ENCODE results near the gene CNTNAP3. TPM values are rescaled to one million over a fixed set of nuclear protein-coding genes. Genes with fewer than 3 reads are reported as not detected.
"Not testable (repeated sequence)": the region's sequence is repeated elsewhere in the genome, so short reads cannot be mapped to it uniquely, and the experiment has no call there.

CNTNAP3 gene
- total and polyA plus RNA-seq, 2 of the 8 experiments (the other 6 are each of a cell fraction or from before 2014, with no cell fraction given), result 2.8 to 9.0 TPM

DNA sequence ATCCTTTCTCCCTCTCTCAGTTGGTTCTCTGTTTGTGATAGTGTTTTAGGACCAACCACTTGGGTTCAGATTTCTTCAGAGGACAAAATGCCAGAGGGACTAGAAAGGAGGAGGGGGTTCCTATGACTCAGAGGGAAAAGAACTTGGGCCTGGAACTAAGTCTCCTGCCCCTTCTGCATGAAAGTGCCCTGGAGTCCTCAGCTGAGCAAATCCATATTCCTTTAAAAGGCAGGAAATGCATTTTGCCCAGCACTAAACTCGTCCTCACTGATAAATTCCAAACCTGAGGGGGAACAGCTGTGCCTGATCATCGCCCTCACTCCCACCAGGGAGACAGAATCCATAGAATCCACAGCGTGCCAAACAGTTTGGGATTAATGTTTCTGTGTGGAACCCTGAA, 78.2 kb downstream of the CNTNAP3 start:
- FAIRE-seq; POLR2A ChIA-PET (ENCODE audit: partially characterized antibody); H2AFZ ChIP-seq (ENCODE audit: low read length); H3K4me1 ChIP-seq (replicated peaks in 1 of 4; ENCODE audit: control insufficient read depth in 3 of 4, insufficient read depth in 4 of 4, low read length in 3 of 4); H2BK12ac ChIP-seq (ENCODE audit: low read depth, low read length); H4K20me1 ChIP-seq (replicated peaks in 1 of 2; ENCODE audit: control insufficient read depth in 1 of 2, insufficient read depth in 2 of 2, low read length in 2 of 2); H3K4me2 ChIP-seq (ENCODE audit: insufficient read depth in 1 of 2, low read depth in 2 of 2, low read length in 2 of 2); H3K4me3 ChIP-seq (ENCODE audit: extremely low read depth in 1 of 4, insufficient read depth in 2 of 4, low read depth in 3 of 4, low read length in 4 of 4); H3K9ac ChIP-seq (replicated peaks in 1 of 4; ENCODE audit: extremely low read depth in 1 of 4, low read depth in 3 of 4, low read length in 3 of 4); H3K27ac ChIP-seq (ENCODE audit: low read depth, low read length); H3K9me3 ChIP-seq (ENCODE audit: insufficient read depth in 2 of 2, low read depth in 1 of 2, low read length in 1 of 2); H2AK5ac ChIP-seq (ENCODE audit: low read depth, low read length); H3K36me3 ChIP-seq (ENCODE audit: control insufficient read depth in 2 of 4, insufficient read depth in 4 of 4, low read length in 3 of 4); H2BK15ac ChIP-seq (ENCODE audit: low read length); H3K18ac ChIP-seq (ENCODE audit: extremely low read depth, low read length); H2BK20ac ChIP-seq (ENCODE audit: low read length); H4K8ac ChIP-seq (ENCODE audit: extremely low read depth, insufficient read depth, low read length); H3K4ac ChIP-seq (replicated peaks; ENCODE audit: insufficient read length, low read depth, low read length); H3K14ac ChIP-seq (ENCODE audit: insufficient read length); H3K79me2 ChIP-seq (ENCODE audit: control insufficient read depth in 1 of 2, insufficient read depth in 2 of 2, low read length in 2 of 2); H4K5ac ChIP-seq (ENCODE audit: insufficient read length, low read depth, low read length); H4K91ac ChIP-seq (replicated peaks; ENCODE audit: insufficient read length, low read length); DNase-seq (ENCODE audit: low read depth in 1 of 2, low spot score in 2 of 2); H3K79me1 ChIP-seq (ENCODE audit: low read depth, low read length); H2BK120ac ChIP-seq (replicated peaks; ENCODE audit: low read depth, low read length); CTCF ChIA-PET (ENCODE audit: partially characterized antibody); H3K23ac ChIP-seq (ENCODE audit: insufficient read length); H2BK5ac ChIP-seq (ENCODE audit: low read depth, low read length); H3K23me2 ChIP-seq (ENCODE audit: low read depth, low read length); H3K56ac ChIP-seq (replicated peaks; ENCODE audit: insufficient read length, low read depth, low read length); H3K27me3 ChIP-seq (replicated peaks in 1 of 4; ENCODE audit: control insufficient read depth in 3 of 4, extremely low read depth in 1 of 4, insufficient read depth in 3 of 4, low read length in 3 of 4): not testable (repeated sequence)
- WGBS, 2 experiments (ENCODE audit: extremely low coverage in 1 of 2, insufficient coverage in 1 of 2, insufficient read length in 1 of 2, insufficient replicate concordance in 2 of 2, low coverage in 1 of 2, low lambda C conversion rate in 2 of 2, missing lambda C conversion rate in 1 of 2), result no CpG with 5 or more reads among the region's 3 CpGs

DNA sequence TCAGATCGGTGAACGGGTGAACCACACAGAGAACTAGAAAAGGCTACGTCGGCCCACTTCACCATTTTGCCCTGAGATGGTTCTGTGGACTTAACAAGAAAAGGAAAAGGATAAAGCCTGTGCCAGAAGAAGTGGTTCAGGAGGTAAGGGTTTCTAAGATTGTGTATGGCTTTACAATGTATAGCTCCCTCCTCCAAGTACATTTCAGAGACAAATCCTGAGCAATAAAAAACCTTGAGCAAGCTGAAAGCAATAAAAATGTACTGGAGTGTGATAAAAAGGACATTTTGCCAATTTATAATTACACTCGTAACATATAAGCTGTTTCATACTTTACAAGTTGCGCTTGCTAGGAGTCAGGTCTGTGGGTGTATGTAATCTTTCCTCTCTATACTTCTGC, 81.3 kb downstream of the CNTNAP3 start:
- H4K91ac ChIP-seq (replicated peaks; ENCODE audit: insufficient read length, low read length); H3K4me2 ChIP-seq (ENCODE audit: insufficient read depth in 1 of 2, low read depth in 2 of 2, low read length in 2 of 2); H3K79me1 ChIP-seq (ENCODE audit: low read depth, low read length); H3K56ac ChIP-seq (replicated peaks; ENCODE audit: insufficient read length, low read depth, low read length); H4K20me1 ChIP-seq (replicated peaks in 1 of 2; ENCODE audit: control insufficient read depth in 1 of 2, insufficient read depth in 2 of 2, low read length in 2 of 2); H2BK15ac ChIP-seq (ENCODE audit: low read length); DNase-seq (ENCODE audit: low read depth in 1 of 2, low spot score in 2 of 2); FAIRE-seq; H3K18ac ChIP-seq (ENCODE audit: extremely low read depth, low read length); CTCF ChIA-PET (ENCODE audit: partially characterized antibody); H3K4me1 ChIP-seq (replicated peaks in 1 of 4; ENCODE audit: control insufficient read depth in 3 of 4, insufficient read depth in 4 of 4, low read length in 3 of 4); POLR2A ChIA-PET (ENCODE audit: partially characterized antibody); H3K4ac ChIP-seq (replicated peaks; ENCODE audit: insufficient read length, low read depth, low read length); H3K27ac ChIP-seq (ENCODE audit: low read depth, low read length); H3K36me3 ChIP-seq (ENCODE audit: control insufficient read depth in 2 of 4, insufficient read depth in 4 of 4, low read length in 3 of 4); H3K9me3 ChIP-seq (ENCODE audit: insufficient read depth in 2 of 2, low read depth in 1 of 2, low read length in 1 of 2); H3K4me3 ChIP-seq (ENCODE audit: extremely low read depth in 1 of 4, insufficient read depth in 2 of 4, low read depth in 3 of 4, low read length in 4 of 4); H3K9ac ChIP-seq (replicated peaks in 1 of 4; ENCODE audit: extremely low read depth in 1 of 4, low read depth in 3 of 4, low read length in 3 of 4); H2BK12ac ChIP-seq (ENCODE audit: low read depth, low read length); H3K23me2 ChIP-seq (ENCODE audit: low read depth, low read length); H2BK120ac ChIP-seq (replicated peaks; ENCODE audit: low read depth, low read length); H2AFZ ChIP-seq (ENCODE audit: low read length); H2BK20ac ChIP-seq (ENCODE audit: low read length); H2BK5ac ChIP-seq (ENCODE audit: low read depth, low read length); H2AK5ac ChIP-seq (ENCODE audit: low read depth, low read length); H3K14ac ChIP-seq (ENCODE audit: insufficient read length); H3K27me3 ChIP-seq (replicated peaks in 1 of 4; ENCODE audit: control insufficient read depth in 3 of 4, extremely low read depth in 1 of 4, insufficient read depth in 3 of 4, low read length in 3 of 4); H3K23ac ChIP-seq (ENCODE audit: insufficient read length); H4K5ac ChIP-seq (ENCODE audit: insufficient read length, low read depth, low read length); H3K79me2 ChIP-seq (ENCODE audit: control insufficient read depth in 1 of 2, insufficient read depth in 2 of 2, low read length in 2 of 2); H4K8ac ChIP-seq (ENCODE audit: extremely low read depth, insufficient read depth, low read length): not testable (repeated sequence)
- WGBS, 2 experiments (ENCODE audit: extremely low coverage in 1 of 2, insufficient coverage in 1 of 2, insufficient read length in 1 of 2, insufficient replicate concordance in 2 of 2, low coverage in 1 of 2, low lambda C conversion rate in 2 of 2, missing lambda C conversion rate in 1 of 2), result no CpG with 5 or more reads among the region's 6 CpGs

Measured in H1 (cell line).